Hepatocyte (in vitro differentiated cells): ENCODE data around the gene MSGN1.

Source experiments
- EZH2phosphoT487 ChIP-seq: fragments of 200-600 bp; sonication (generic); IDR thresholded peaks from one replicate; pipeline ENCODE4 v1.6.1; 2018; ENCODE audit warnings: antibody characterized with exemption, mild to moderate bottlenecking, low read depth, moderate library complexity; ENCODE audit not compliant: unreplicated experiment, severe bottlenecking
- TF ChIP-seq, protein P1 (sequence below): fragments of 200-600 bp; sonication (generic); IDR thresholded peaks from 2 replicates; pipeline ENCODE4 v1.5.1; 2016; ENCODE audit warnings: antibody characterized with exemption, mild to moderate bottlenecking; ENCODE audit not compliant: poor library complexity

DNA sequence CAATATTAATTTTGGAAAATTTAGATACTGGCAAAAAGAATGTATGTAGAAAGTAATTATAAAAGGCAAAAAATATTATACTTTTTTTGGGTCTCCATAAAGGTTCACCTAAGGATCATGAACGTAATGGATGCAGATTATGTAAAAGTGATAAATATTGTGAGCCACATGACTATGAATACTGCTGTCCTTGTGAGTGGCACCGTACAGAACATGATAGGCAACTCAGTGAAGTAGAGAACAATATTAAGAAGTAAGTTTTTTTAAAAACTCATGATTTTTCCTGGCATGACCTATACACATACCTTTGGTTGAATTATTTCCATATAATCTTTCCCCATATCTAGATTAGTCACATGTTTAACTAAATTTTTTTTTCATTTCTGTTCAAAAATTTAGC is 43.7 kb upstream of the MSGN1 start:
- TF ChIP-seq, protein P1, sequence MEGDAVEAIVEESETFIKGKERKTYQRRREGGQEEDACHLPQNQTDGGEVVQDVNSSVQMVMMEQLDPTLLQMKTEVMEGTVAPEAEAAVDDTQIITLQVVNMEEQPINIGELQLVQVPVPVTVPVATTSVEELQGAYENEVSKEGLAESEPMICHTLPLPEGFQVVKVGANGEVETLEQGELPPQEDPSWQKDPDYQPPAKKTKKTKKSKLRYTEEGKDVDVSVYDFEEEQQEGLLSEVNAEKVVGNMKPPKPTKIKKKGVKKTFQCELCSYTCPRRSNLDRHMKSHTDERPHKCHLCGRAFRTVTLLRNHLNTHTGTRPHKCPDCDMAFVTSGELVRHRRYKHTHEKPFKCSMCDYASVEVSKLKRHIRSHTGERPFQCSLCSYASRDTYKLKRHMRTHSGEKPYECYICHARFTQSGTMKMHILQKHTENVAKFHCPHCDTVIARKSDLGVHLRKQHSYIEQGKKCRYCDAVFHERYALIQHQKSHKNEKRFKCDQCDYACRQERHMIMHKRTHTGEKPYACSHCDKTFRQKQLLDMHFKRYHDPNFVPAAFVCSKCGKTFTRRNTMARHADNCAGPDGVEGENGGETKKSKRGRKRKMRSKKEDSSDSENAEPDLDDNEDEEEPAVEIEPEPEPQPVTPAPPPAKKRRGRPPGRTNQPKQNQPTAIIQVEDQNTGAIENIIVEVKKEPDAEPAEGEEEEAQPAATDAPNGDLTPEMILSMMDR, result no peak
- no peak for TF ChIP-seq EZH2phosphoT487
